Urinary bladder (tissue), 4 donors: ENCODE data around the gene POLR2L. TPM values are rescaled to one million over a fixed set of nuclear protein-coding genes. Genes with fewer than 3 reads are reported as not detected.

Source experiments
- DNase-seq: peaks from one replicate; pipeline ENCODE4 v3.0.0-alpha.2; 2015; ENCODE audit errors: extremely low spot score
- H3K27ac ChIP-seq: one replicate; pipeline ENCODE4 v1.5.1; 2013; ENCODE audit warnings: low read depth, mild to moderate bottlenecking, moderate library complexity
- H3K36me3 ChIP-seq: one replicate; pipeline ENCODE4 v1.6.1; 2013; ENCODE audit warnings: mild to moderate bottlenecking, moderate library complexity; ENCODE audit not compliant: insufficient read depth
- H3K4me1 ChIP-seq: one replicate; pipeline ENCODE4 v1.6.1; 2013; ENCODE audit warnings: mild to moderate bottlenecking, moderate library complexity; ENCODE audit not compliant: insufficient read depth
- H3K4me3 ChIP-seq: one replicate; pipeline ENCODE4 v1.5.1; 2013; ENCODE audit warnings: low read depth, low read length
- WGBS: extraction: QIAGEN DNeasy Blood & Tissue Kit; methylation state at CpG from one replicate; pipeline ENCODE4 v1.1.7; 2013; 5-methylcytosine and 5-hydroxymethylcytosine counted together
- polyA plus RNA-seq: library from polyadenylated mRNA; stranded (reverse); fragments of 200-250 nt; gene quantifications from one replicate; pipeline ENCODE4 v1.2.3, GENCODE V29; 2013
- total RNA-seq: library from RNA; depleted of rRNA; stranded (reverse); fragments of >200 nt; gene quantifications from one replicate; pipeline ENCODE4 v1.2.3, GENCODE V29; 2014
- donor health status: healthy with polysubstance abuse.
- donor health status: healthy.

The POLR2L gene
- total RNA-seq (21.7 TPM), polyA plus RNA-seq (148 TPM)

GRCh38 chr11:842370-843002 is at the start of gene POLR2L, which contains the start of gene TSPAN4:
TSS of gene POLR2L (minus strand) at chr11:842529. CDS start at chr11:842508, 21 bp downstream.
TSS of gene TSPAN4 (plus strand) at chr11:842852. CDS start at chr11:850305, 7,453 bp downstream.
- WGBS, result under 1% methylated on average over 87 of the region's 87 CpGs
- Histone ChIP-seq H3K36me3 (no peaks in the 10 kb centered on the region), H3K27ac (peak within 1 kb of the TSS; percentile 89), H3K4me3 (peak within 1 kb of the TSS; percentile 89), H3K4me1 (no peaks in the 10 kb centered on the region)
- DNase-seq, result peak; percentile 70

GRCh38 chr11:890794-891540 is 48.6 kb upstream of the POLR2L start:
- Histone ChIP-seq H3K36me3 (no peaks in the 10 kb centered on the region), H3K27ac (no peak overlapping the region), H3K4me3 (no peak overlapping the region), H3K4me1 (no peaks in the 10 kb centered on the region)
- no peak for DNase-seq
- WGBS, result 58% methylated on average over 27 of the region's 27 CpGs

GRCh38 chr11:889687-890475 is 47.6 kb upstream of the POLR2L start:
- Histone ChIP-seq H3K4me1 (no peaks in the 10 kb centered on the region), H3K27ac (no peak overlapping the region), H3K36me3 (no peaks in the 10 kb centered on the region), H3K4me3 (no peak overlapping the region)
- DNase-seq, result no peak
- WGBS, result 91% methylated on average over 32 of the region's 32 CpGs

GRCh38 chr11:889257-889656 is 46.9 kb upstream of the POLR2L start:
- no peak overlapping the region for H3K27ac ChIP-seq
- H3K4me3 ChIP-seq, result no peak overlapping the region
- no peak for DNase-seq
- WGBS, result 93% methylated on average over 13 of the region's 13 CpGs
- H3K4me1 ChIP-seq, result no peaks in the 10 kb centered on the region
- no peaks in the 10 kb centered on the region for H3K36me3 ChIP-seq

- H3K4me3 ChIP-seq, result no peak overlapping the region
- no peak for DNase-seq
- H3K27ac ChIP-seq, result no peak overlapping the region
- no peaks in the 10 kb centered on the region for H3K4me1 ChIP-seq
- WGBS, result 90% methylated on average over 45 of the region's 45 CpGs
- no peaks in the 10 kb centered on the region for H3K36me3 ChIP-seq
Measured at GRCh38 chr11:888310-889212, 46.2 kb upstream of the POLR2L start.

GRCh38 chr11:887589-887988 is 45.3 kb upstream of the POLR2L start:
- Histone ChIP-seq H3K4me3 (no peak overlapping the region), H3K27ac (no peak overlapping the region), H3K36me3 (no peaks in the 10 kb centered on the region), H3K4me1 (no peaks in the 10 kb centered on the region)
- no peak for DNase-seq
- 95% methylated on average over 14 of the region's 14 CpGs for WGBS

- Histone ChIP-seq H3K4me3 (no peak overlapping the region), H3K27ac (no peak overlapping the region), H3K36me3 (no peaks in the 10 kb centered on the region), H3K4me1 (no peaks in the 10 kb centered on the region)
- 96% methylated on average over 17 of the region's 17 CpGs for WGBS
- DNase-seq, result no peak
Measured at GRCh38 chr11:886568-886967, 44.2 kb upstream of the POLR2L start.

- no peak for DNase-seq
- Histone ChIP-seq H3K36me3 (no peaks in the 10 kb centered on the region), H3K4me1 (no peaks in the 10 kb centered on the region), H3K4me3 (no peak overlapping the region), H3K27ac (no peak overlapping the region)
- 89% methylated on average over 16 of the region's 16 CpGs for WGBS
Measured at GRCh38 chr11:884578-885070, 42.3 kb upstream of the POLR2L start.

GRCh38 chr11:883527-883926 is 41.2 kb upstream of the POLR2L start:
- H3K27ac ChIP-seq, result no peak overlapping the region
- no peak overlapping the region for H3K4me3 ChIP-seq
- DNase-seq, result no peak
- no peaks in the 10 kb centered on the region for H3K36me3 ChIP-seq
- no peaks in the 10 kb centered on the region for H3K4me1 ChIP-seq
- 89% methylated on average over 10 of the region's 10 CpGs for WGBS

- DNase-seq, result no peak
- no peaks in the 10 kb centered on the region for H3K36me3 ChIP-seq
- H3K27ac ChIP-seq, result no peak overlapping the region
- WGBS, result 88% methylated on average over 14 of the region's 14 CpGs
- H3K4me1 ChIP-seq, result no peaks in the 10 kb centered on the region
- no peak overlapping the region for H3K4me3 ChIP-seq
Measured at GRCh38 chr11:882596-882995, 40.3 kb upstream of the POLR2L start.

GRCh38 chr11:880447-880846 is 38.1 kb upstream of the POLR2L start:
- H3K4me3 ChIP-seq, result no peak overlapping the region
- no peaks in the 10 kb centered on the region for H3K36me3 ChIP-seq
- WGBS, result 89% methylated on average over 14 of the region's 14 CpGs
- DNase-seq, result no peak
- no peaks in the 10 kb centered on the region for H3K4me1 ChIP-seq
- H3K27ac ChIP-seq, result no peak overlapping the region

- no peak for DNase-seq
Measured at GRCh38 chr11:877565-877964, 35.2 kb upstream of the POLR2L start.

GRCh38 chr11:876545-876944 is 34.2 kb upstream of the POLR2L start:
- H3K27ac ChIP-seq, result no peak overlapping the region
- no peak overlapping the region for H3K4me3 ChIP-seq
- no peaks in the 10 kb centered on the region for H3K36me3 ChIP-seq
- DNase-seq, result no peak
- no peaks in the 10 kb centered on the region for H3K4me1 ChIP-seq
- WGBS, result 74% methylated on average over 12 of the region's 12 CpGs

More at GRCh38 chr11:877565-877964, 35.2 kb upstream of the POLR2L start:
- Histone ChIP-seq H3K27ac (no peak overlapping the region), H3K4me1 (no peaks in the 10 kb centered on the region), H3K36me3 (no peaks in the 10 kb centered on the region), H3K4me3 (no peak overlapping the region)
- WGBS, result 93% methylated on average over 11 of the region's 11 CpGs
